C4-2B (cell line): ENCODE measurements around the gene PTGES.
"Not testable (repeated sequence)": the region's sequence is repeated elsewhere in the genome, so short reads cannot be mapped to it uniquely, and the experiment has no call there.

Experiments
- CTCF ChIP-seq: fragments of 450-650 bp; conservative IDR thresholded peaks from 2 replicates; pipeline ENCODE4 v1.5.1; 2017; ENCODE audit warnings: mild to moderate bottlenecking
- ZFX ChIP-seq: fragments of 450-650 bp; IDR thresholded peaks from 2 replicates; pipeline ENCODE4 v1.6.1; 2017

- TF ChIP-seq CTCF, ZFX: not testable (repeated sequence)
These were observed 9.6 kb upstream of the PTGES start for GRCh38 chr9:129762370-129762984.
